ENCODE data around the gene ARID2.

ARID2 gene

GRCh38 chr12:45703942-45704341, 25.6 kb upstream of the ARID2 start:
- Mint-ChIP-seq H3K4me3 (no peak overlapping the region), H3K9me3 (peaks cover 7% of the 10 kb centered on the region), H3K4me1 (no peaks in the 10 kb centered on the region), H3K27me3 (ENCODE audit: low read depth) (no peaks in the 10 kb centered on the region), H3K36me3 (ENCODE audit: low read depth) (peaks cover 11% of the 10 kb centered on the region), H3K27ac (no peak overlapping the region)
- no peak for TF ChIP-seq CTCF (IDR thresholded peaks at IDR 0.05; ENCODE audit: unreplicated experiment in 3 of 3)

- Mint-ChIP-seq H3K4me3 (no peak overlapping the region), H3K27me3 (ENCODE audit: low read depth) (no peaks in the 10 kb centered on the region)
These were observed 24.5 kb upstream of the ARID2 start for GRCh38 chr12:45704968-45705367.

GRCh38 chr12:45705404-45705803, 24.1 kb upstream of the ARID2 start:
- Mint-ChIP-seq H3K36me3 (ENCODE audit: low read depth) (peaks cover 11% of the 10 kb centered on the region), H3K9me3 (peaks cover 7% of the 10 kb centered on the region), H3K27ac (no peak overlapping the region), H3K4me3 (no peak overlapping the region), H3K4me1 (no peaks in the 10 kb centered on the region), H3K27me3 (ENCODE audit: low read depth) (no peaks in the 10 kb centered on the region)
- no peak for TF ChIP-seq CTCF (IDR thresholded peaks at IDR 0.05; ENCODE audit: unreplicated experiment in 3 of 3)

More at GRCh38 chr12:45704968-45705367, 24.5 kb upstream of the ARID2 start:
- peaks cover 7% of the 10 kb centered on the region for H3K9me3 Mint-ChIP-seq
- H3K4me1 Mint-ChIP-seq, result no peaks in the 10 kb centered on the region
- peaks cover 11% of the 10 kb centered on the region for H3K36me3 Mint-ChIP-seq (ENCODE audit: low read depth)
- no peak overlapping the region for H3K27ac Mint-ChIP-seq
- no peak for TF ChIP-seq CTCF (IDR thresholded peaks at IDR 0.05; ENCODE audit: unreplicated experiment in 3 of 3)

- Mint-ChIP-seq H3K36me3 (ENCODE audit: low read depth) (peaks cover 7% of the 10 kb centered on the region), H3K4me1 (no peaks in the 10 kb centered on the region), H3K9me3 (no peaks in the 10 kb centered on the region), H3K27ac (no peak overlapping the region), H3K27me3 (ENCODE audit: low read depth) (no peaks in the 10 kb centered on the region), H3K4me3 (no peak overlapping the region)
- TF ChIP-seq CTCF (IDR thresholded peaks at IDR 0.05; ENCODE audit: unreplicated experiment in 3 of 3), result no peak
These were observed 22.2 kb upstream of the ARID2 start for GRCh38 chr12:45707241-45707857.

GRCh38 chr12:45708363-45708762, 21.1 kb upstream of the ARID2 start:
- Mint-ChIP-seq H3K27ac (no peak overlapping the region), H3K4me3 (no peak overlapping the region), H3K27me3 (ENCODE audit: low read depth) (no peaks in the 10 kb centered on the region), H3K36me3 (ENCODE audit: low read depth) (peaks cover 7% of the 10 kb centered on the region), H3K9me3 (no peaks in the 10 kb centered on the region), H3K4me1 (no peaks in the 10 kb centered on the region)
- TF ChIP-seq CTCF (IDR thresholded peaks at IDR 0.05; ENCODE audit: unreplicated experiment in 3 of 3), result no peak

GRCh38 chr12:45708901-45709300, 20.6 kb upstream of the ARID2 start:
- no peak for TF ChIP-seq CTCF (IDR thresholded peaks at IDR 0.05; ENCODE audit: unreplicated experiment in 3 of 3)
- H3K4me3 Mint-ChIP-seq, result no peak overlapping the region

More at GRCh38 chr12:45708901-45709300, 20.6 kb upstream of the ARID2 start:
- Mint-ChIP-seq H3K27ac (no peak overlapping the region), H3K4me1 (peaks cover 4% of the 10 kb centered on the region), H3K36me3 (ENCODE audit: low read depth) (peaks cover 7% of the 10 kb centered on the region), H3K27me3 (ENCODE audit: low read depth) (no peaks in the 10 kb centered on the region), H3K9me3 (no peaks in the 10 kb centered on the region)

All from nephron (organoid).